ENCODE data around the gene MYO7A. TPM values are rescaled to one million over a fixed set of nuclear protein-coding genes. Genes with fewer than 3 reads are reported as not detected.

Gene MYO7A
- total RNA-seq, 1 donor from 2014 or later: 4.6 TPM

- no peak for DNase-seq (ENCODE audit: low read depth in 2 of 2)
Observed at GRCh38 chr11:77144857-77145428, 16.9 kb downstream of the MYO7A start.

GRCh38 chr11:77146261-77147035 lies 18.4 kb downstream of the MYO7A start:
- no peak for DNase-seq (ENCODE audit: low read depth in 2 of 2)

- DNase-seq (ENCODE audit: low read depth in 2 of 2): no peak
Observed at GRCh38 chr11:77147036-77147315, 18.9 kb downstream of the MYO7A start.

GRCh38 chr11:77147668-77148321 lies 19.7 kb downstream of the MYO7A start:
- DNase-seq (ENCODE audit: low read depth in 2 of 2): no peak

- no peak for DNase-seq (ENCODE audit: low read depth in 2 of 2)
Observed at GRCh38 chr11:77148963-77149715, 21.1 kb downstream of the MYO7A start.

- no peak for DNase-seq (ENCODE audit: low read depth in 2 of 2)
Observed at GRCh38 chr11:77149716-77150392, 21.8 kb downstream of the MYO7A start.

GRCh38 chr11:77150836-77151235 lies 22.8 kb downstream of the MYO7A start:
- DNase-seq (ENCODE audit: low read depth in 2 of 2): no peak

- no peak for DNase-seq (ENCODE audit: low read depth in 2 of 2)
Observed at GRCh38 chr11:77151804-77152509, 23.9 kb downstream of the MYO7A start.

GRCh38 chr11:77152846-77153245 lies 24.8 kb downstream of the MYO7A start:
- no peak for DNase-seq (ENCODE audit: low read depth in 2 of 2)

GRCh38 chr11:77153276-77154185 lies 25.5 kb downstream of the MYO7A start:
- no peak for DNase-seq (ENCODE audit: low read depth in 2 of 2)

- DNase-seq (ENCODE audit: low read depth in 2 of 2): no peak
Observed at GRCh38 chr11:77154381-77155081, 26.5 kb downstream of the MYO7A start.

- no peak for DNase-seq (ENCODE audit: low read depth in 2 of 2)
Observed at GRCh38 chr11:77155082-77155475, 27.0 kb downstream of the MYO7A start.

GRCh38 chr11:77155556-77156130 lies 27.6 kb downstream of the MYO7A start:
- DNase-seq (ENCODE audit: low read depth in 2 of 2): no peak

GRCh38 chr11:77156396-77157195 lies 28.6 kb downstream of the MYO7A start:
- DNase-seq (ENCODE audit: low read depth in 2 of 2): no peak

GRCh38 chr11:77158041-77158695 lies 30.1 kb downstream of the MYO7A start:
- no peak for DNase-seq (ENCODE audit: low read depth in 2 of 2)

- no peak for DNase-seq (ENCODE audit: low read depth in 2 of 2)
Observed at GRCh38 chr11:77159219-77159936, 31.3 kb downstream of the MYO7A start.

- no peak for DNase-seq (ENCODE audit: low read depth in 2 of 2)
Observed at GRCh38 chr11:77159937-77160495, 32.0 kb downstream of the MYO7A start.
